Breast epithelium (tissue), 4 donors: ENCODE data around the gene TTC17. TPM values are rescaled to one million over a fixed set of nuclear protein-coding genes. Genes with fewer than 3 reads are reported as not detected.

Experiments
- DNase-seq, 2 donors: peaks; one replicate each; pipeline ENCODE4 v3.0.0-alpha.2; 2019; ENCODE audit warnings: low spot score in 2 of 2
- H3K27ac ChIP-seq, 2 donors: fragments of 200-600 bp; sonication (generic) in 1 of 2; one replicate each; pipeline ENCODE4 v1.5.1; 2016 to 2019; ENCODE audit warnings: mild to moderate bottlenecking in 1 of 2
- H3K27me3 ChIP-seq, 2 donors: fragments of 200-600 bp; sonication (generic) in 1 of 2; one replicate each; pipeline versions ENCODE4 v1.5.1 to v1.6.0; 2017 to 2019; ENCODE audit warnings: control low read depth in 1 of 2, mild to moderate bottlenecking in 1 of 2
- H3K36me3 ChIP-seq: fragments of 200-600 bp; one replicate; pipeline ENCODE4 v1.5.1; 2019
- H3K4me1 ChIP-seq, 2 donors: fragments of 200-600 bp; sonication (generic); one replicate each; pipeline ENCODE4 v1.5.1; 2016 to 2019; ENCODE audit warnings: control low read depth in 1 of 2
- H3K4me3 ChIP-seq, 3 donors: fragments of 200-600 bp; sonication (generic); 1 replicate in 2 of 3; 2 replicates in 1 of 3; pipeline ENCODE4 v1.5.1; 2016 to 2019; ENCODE audit warnings: mild to moderate bottlenecking in 3 of 3, moderate library complexity in 2 of 3
- H3K9me3 ChIP-seq, 2 donors: fragments of 200-600 bp; sonication (generic) in 1 of 2; one replicate each; pipeline ENCODE4 v1.5.1; 2016 to 2019; ENCODE audit warnings: control low read depth in 1 of 2
- CTCF ChIP-seq, 3 donors: fragments of 450-650 bp; IDR thresholded peaks; one replicate each; pipeline ENCODE4 v1.5.1; 2016 to 2017; ENCODE audit warnings: antibody characterized with exemption in 3 of 3, mild to moderate bottlenecking in 3 of 3, moderate library complexity in 3 of 3
- POLR2A ChIP-seq: fragments of 450-650 bp; IDR thresholded peaks from one replicate; pipeline ENCODE4 v1.6.1; 2016; ENCODE audit warnings: antibody characterized with exemption, mild to moderate bottlenecking, moderate library complexity
- POLR2AphosphoS5 ChIP-seq, 3 donors: sonication (generic); formaldehyde crosslinking; IDR thresholded peaks; one replicate each; pipeline ENCODE4 v1.6.1; 2017; ENCODE audit warnings: antibody characterized with exemption in 3 of 3
- intact Hi-C: fragments of 100-400 bp; cut with DNase I; formaldehyde crosslinking; loops from one replicate; pipeline ENCODE4 v1.15.1; 2023; ENCODE audit warnings: low total_unique reads
- total RNA-seq, 3 donors: library from RNA; depleted of rRNA; stranded (reverse); fragments of >200 nt; gene quantifications; one replicate each; pipeline ENCODE4 v1.1.0, GENCODE V29; 2016

Gene TTC17
- total RNA-seq, 3 donors from 2014 or later: 105 to 199 (median 154) TPM

GRCh38 chr11:43542750-43543712, 184.3 kb downstream of the TTC17 start:
- intact Hi-C loops: no loop called here
- DNase-seq: no peak
- Histone ChIP-seq H3K4me3 (no peak overlapping the region), H3K4me1 (no peaks in the 10 kb centered on the region), H3K27me3 (peaks cover 0 to 27% of the 10 kb centered on the region in 2 donors), H3K9me3 (peaks cover 0 to 15% of the 10 kb centered on the region in 2 donors), H3K27ac (no peak overlapping the region), H3K36me3 (no peaks in the 10 kb centered on the region)
- TF ChIP-seq POLR2AphosphoS5 (IDR thresholded peaks at IDR 0.05) (no peak), CTCF (IDR thresholded peaks at IDR 0.05) (no peak), POLR2A (no peak)

Other genes with a start within 250 kb of the TTC17 start
- 100 to 1,000 TPM in 1 of 3 donors, 10 to 100 TPM in 2; 65.0 to 112 (median 90.1) TPM for gene API5, start 46.9 kb upstream of the TTC17 start, total RNA-seq